ENCODE data around the gene FALEC. TPM values are rescaled to one million over a fixed set of nuclear protein-coding genes. Genes with fewer than 3 reads are reported as not detected.

The FALEC gene
- total and polyA plus RNA-seq, 2 of the 8 experiments (the other 6 are each of a cell fraction or from before 2014, with no cell fraction given), result not detected

GRCh38 chr1:150528196-150528595 is 12.6 kb downstream of the FALEC start:
- Histone ChIP-seq H3K23ac (ENCODE audit: insufficient read length) (no peak overlapping the region), H3K4me2 (ENCODE audit: insufficient read depth in 1 of 2, low read depth in 2 of 2, low read length in 2 of 2) (no peak overlapping the region), H3K4me3 (ENCODE audit: extremely low read depth in 1 of 4, insufficient read depth in 2 of 4, low read depth in 3 of 4, low read length in 4 of 4) (no peak overlapping the region), H2AFZ (ENCODE audit: low read length) (no peak overlapping the region), H3K36me3 (ENCODE audit: control insufficient read depth in 2 of 4, insufficient read depth in 4 of 4, low read length in 3 of 4) (no peaks in the 10 kb centered on the region), H3K56ac (replicated peaks; ENCODE audit: insufficient read length, low read depth, low read length) (no peak overlapping the region), H2BK20ac (ENCODE audit: low read length) (no peak overlapping the region), H4K8ac (ENCODE audit: extremely low read depth, insufficient read depth, low read length) (no peak overlapping the region), H4K5ac (ENCODE audit: insufficient read length, low read depth, low read length) (no peak overlapping the region), H2BK15ac (ENCODE audit: low read length) (no peak overlapping the region), H3K4ac (replicated peaks; ENCODE audit: insufficient read length, low read depth, low read length) (no peak overlapping the region), H3K9me3 (ENCODE audit: insufficient read depth in 2 of 2, low read depth in 1 of 2, low read length in 1 of 2) (no peaks in the 10 kb centered on the region), H3K9ac (replicated peaks in 1 of 4; ENCODE audit: extremely low read depth in 1 of 4, low read depth in 3 of 4, low read length in 3 of 4) (no peak overlapping the region), H3K4me1 (replicated peaks in 1 of 4; ENCODE audit: control insufficient read depth in 3 of 4, insufficient read depth in 4 of 4, low read length in 3 of 4) (no peaks in the 10 kb centered on the region), H3K14ac (ENCODE audit: insufficient read length) (no peak overlapping the region), H3K23me2 (ENCODE audit: low read depth, low read length) (no peaks in the 10 kb centered on the region), H2BK5ac (ENCODE audit: low read depth, low read length) (no peak overlapping the region), H3K79me2 (ENCODE audit: control insufficient read depth in 1 of 2, insufficient read depth in 2 of 2, low read length in 2 of 2) (no peaks in the 10 kb centered on the region), H2BK12ac (ENCODE audit: low read depth, low read length) (no peak overlapping the region), H3K18ac (ENCODE audit: extremely low read depth, low read length) (no peak overlapping the region), H2BK120ac (replicated peaks; ENCODE audit: low read depth, low read length) (no peak overlapping the region), H3K27me3 (replicated peaks in 1 of 4; ENCODE audit: control insufficient read depth in 3 of 4, extremely low read depth in 1 of 4, insufficient read depth in 3 of 4, low read length in 3 of 4) (no peaks in the 10 kb centered on the region), H2AK5ac (ENCODE audit: low read depth, low read length) (no peak overlapping the region), H3K27ac (ENCODE audit: low read depth, low read length) (no peak overlapping the region), H3K79me1 (ENCODE audit: low read depth, low read length) (no peaks in the 10 kb centered on the region), H4K91ac (replicated peaks; ENCODE audit: insufficient read length, low read length) (no peak overlapping the region), H4K20me1 (replicated peaks in 1 of 2; ENCODE audit: control insufficient read depth in 1 of 2, insufficient read depth in 2 of 2, low read length in 2 of 2) (no peaks in the 10 kb centered on the region)
- ChIA-PET CTCF (ENCODE audit: partially characterized antibody) (interaction anchor here (14.2 to 22.4 kb wide), 2 partner anchors 4 to 11 kb away, joined by 253 read pairs; partner anchors contain the start of genes ECM1 and FALEC), POLR2A (ENCODE audit: partially characterized antibody) (interaction anchor here (1.2 kb wide), 1 partner anchor 19 kb away, joined by 3 read pairs; no protein-coding TSS in a partner anchor)
- WGBS, 2 experiments (ENCODE audit: extremely low coverage in 1 of 2, insufficient coverage in 1 of 2, insufficient read length in 1 of 2, insufficient replicate concordance in 2 of 2, low coverage in 1 of 2, low lambda C conversion rate in 2 of 2, missing lambda C conversion rate in 1 of 2), result 100% methylated on average over 1 of the region's 1 CpG; no CpG with 5 or more reads in 1 of the 2 experiments
- DNase-seq (ENCODE audit: low read depth in 1 of 2, low spot score in 2 of 2) (no peak), FAIRE-seq (no peak)
- TF ChIP-seq CBX8 (IDR thresholded peaks at IDR 0.05; ENCODE audit: borderline replicate concordance, low read depth, low read length), result no peak
- TF ChIP-seq, protein P1, sequence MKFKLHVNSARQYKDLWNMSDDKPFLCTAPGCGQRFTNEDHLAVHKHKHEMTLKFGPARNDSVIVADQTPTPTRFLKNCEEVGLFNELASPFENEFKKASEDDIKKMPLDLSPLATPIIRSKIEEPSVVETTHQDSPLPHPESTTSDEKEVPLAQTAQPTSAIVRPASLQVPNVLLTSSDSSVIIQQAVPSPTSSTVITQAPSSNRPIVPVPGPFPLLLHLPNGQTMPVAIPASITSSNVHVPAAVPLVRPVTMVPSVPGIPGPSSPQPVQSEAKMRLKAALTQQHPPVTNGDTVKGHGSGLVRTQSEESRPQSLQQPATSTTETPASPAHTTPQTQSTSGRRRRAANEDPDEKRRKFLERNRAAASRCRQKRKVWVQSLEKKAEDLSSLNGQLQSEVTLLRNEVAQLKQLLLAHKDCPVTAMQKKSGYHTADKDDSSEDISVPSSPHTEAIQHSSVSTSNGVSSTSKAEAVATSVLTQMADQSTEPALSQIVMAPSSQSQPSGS (IDR thresholded peaks at IDR 0.05; ENCODE audit: low read length), result no peak
- TF ChIP-seq CBX5 (IDR thresholded peaks at IDR 0.05; ENCODE audit: low read depth, low read length), result no peak
- TF ChIP-seq RFX5 (IDR thresholded peaks at IDR 0.05; ENCODE audit: borderline replicate concordance, low read depth, low read length), result no peak
- TF ChIP-seq, protein P2, sequence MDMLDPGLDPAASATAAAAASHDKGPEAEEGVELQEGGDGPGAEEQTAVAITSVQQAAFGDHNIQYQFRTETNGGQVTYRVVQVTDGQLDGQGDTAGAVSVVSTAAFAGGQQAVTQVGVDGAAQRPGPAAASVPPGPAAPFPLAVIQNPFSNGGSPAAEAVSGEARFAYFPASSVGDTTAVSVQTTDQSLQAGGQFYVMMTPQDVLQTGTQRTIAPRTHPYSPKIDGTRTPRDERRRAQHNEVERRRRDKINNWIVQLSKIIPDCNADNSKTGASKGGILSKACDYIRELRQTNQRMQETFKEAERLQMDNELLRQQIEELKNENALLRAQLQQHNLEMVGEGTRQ (IDR thresholded peaks at IDR 0.05; ENCODE audit: low read length), result no peak
- TF ChIP-seq JUND (IDR thresholded peaks at IDR 0.05; ENCODE audit: low read length), result no peak
- TF ChIP-seq TAF7 (optimal IDR thresholded peaks at IDR 0.05; ENCODE audit: borderline replicate concordance, low read depth, low read length), result no peak
